ENCODE measurements around the gene LRPAP1.

The LRPAP1 gene

GRCh38 chr4:3501825-3502425 lies 30.3 kb downstream of the LRPAP1 start:
- DNase-seq (ENCODE audit: low read depth): no peak
- no peak for TF ChIP-seq CTCF (IDR thresholded peaks at IDR 0.05; ENCODE audit: control insufficient read depth, extremely low read depth, insufficient read depth)
- H3K4me3 ChIP-seq (ENCODE audit: low read depth, low read length): no peak overlapping the region

GRCh38 chr4:3501126-3501824 lies 30.9 kb downstream of the LRPAP1 start:
- no peak overlapping the region for H3K4me3 ChIP-seq (ENCODE audit: low read depth, low read length)
- no peak for DNase-seq (ENCODE audit: low read depth)
- TF ChIP-seq CTCF (IDR thresholded peaks at IDR 0.05; ENCODE audit: control insufficient read depth, extremely low read depth, insufficient read depth): no peak

GRCh38 chr4:3500634-3501101 lies 31.6 kb downstream of the LRPAP1 start:
- H3K4me3 ChIP-seq (ENCODE audit: low read depth, low read length): no peak overlapping the region
- no peak for TF ChIP-seq CTCF (IDR thresholded peaks at IDR 0.05; ENCODE audit: control insufficient read depth, extremely low read depth, insufficient read depth)
- no peak for DNase-seq (ENCODE audit: low read depth)

GRCh38 chr4:3500111-3500510 lies 32.1 kb downstream of the LRPAP1 start:
- no peak for TF ChIP-seq CTCF (IDR thresholded peaks at IDR 0.05; ENCODE audit: control insufficient read depth, extremely low read depth, insufficient read depth)
- no peak overlapping the region for H3K4me3 ChIP-seq (ENCODE audit: low read depth, low read length)
- DNase-seq (ENCODE audit: low read depth): no peak

- H3K4me3 ChIP-seq (ENCODE audit: low read depth, low read length): no peak overlapping the region
- no peak for TF ChIP-seq CTCF (IDR thresholded peaks at IDR 0.05; ENCODE audit: control insufficient read depth, extremely low read depth, insufficient read depth)
- no peak for DNase-seq (ENCODE audit: low read depth)
Measured at GRCh38 chr4:3499710-3500109, 32.5 kb downstream of the LRPAP1 start.

- DNase-seq (ENCODE audit: low read depth): no peak
- TF ChIP-seq CTCF (IDR thresholded peaks at IDR 0.05; ENCODE audit: control insufficient read depth, extremely low read depth, insufficient read depth): no peak
- no peak overlapping the region for H3K4me3 ChIP-seq (ENCODE audit: low read depth, low read length)
Measured at GRCh38 chr4:3498901-3499510, 33.2 kb downstream of the LRPAP1 start.
